ENCODE results near the gene GBP3. TPM values are rescaled to one million over a fixed set of nuclear protein-coding genes. Genes with fewer than 3 reads are reported as not detected.
"Not testable (repeated sequence)": the region's sequence is repeated elsewhere in the genome, so short reads cannot be mapped to it uniquely, and the experiment has no call there.

The GBP3 gene
- total RNA-seq, 1 donor from 2014 or later = 48.9 TPM

- DNase-seq (ENCODE audit: extremely low read depth, low read depth, low spot score) = no peak
These were observed 18.5 kb upstream of the GBP3 start for GRCh38 chr1:89041119-89041641.

DNA sequence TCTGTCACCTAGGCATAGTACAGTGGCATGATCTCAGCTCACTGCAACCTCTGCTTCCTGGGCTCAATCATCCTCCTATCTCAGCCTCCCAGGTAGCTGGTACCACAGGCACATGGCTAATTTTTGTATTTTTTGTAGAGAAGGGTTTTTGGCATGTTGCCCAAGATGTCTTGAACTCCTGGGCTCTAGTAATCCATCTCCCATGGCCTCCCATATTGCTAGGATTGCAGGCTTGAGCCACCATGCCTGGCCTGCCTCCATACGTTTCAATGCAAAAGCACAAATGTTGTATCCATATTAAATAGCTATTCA lies 17.6 kb upstream of the GBP3 start:
- no peak for DNase-seq (ENCODE audit: extremely low read depth, low read depth, low spot score)

DNA sequence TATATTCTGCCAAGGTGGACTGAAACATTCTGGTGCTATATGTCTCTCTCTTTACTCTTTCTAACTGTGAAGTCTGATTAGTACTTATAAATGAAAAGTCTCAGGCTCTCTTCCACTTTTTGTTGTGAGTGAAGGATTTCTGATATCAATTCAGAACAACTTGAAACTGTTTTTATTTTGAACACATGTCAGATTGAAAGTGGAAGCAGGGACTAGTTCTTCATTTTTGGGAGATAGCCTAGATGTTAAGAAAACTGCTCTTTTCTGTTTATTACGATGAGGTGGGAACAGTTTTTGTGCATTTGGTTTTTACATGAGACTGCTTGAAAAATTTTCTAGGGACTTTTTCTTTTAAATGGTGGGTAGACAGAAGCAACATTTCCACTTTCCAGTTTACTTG lies 14.5 kb upstream of the GBP3 start:
- DNase-seq (ENCODE audit: extremely low read depth, low read depth, low spot score) = no peak

- no peak for DNase-seq (ENCODE audit: extremely low read depth, low read depth, low spot score)
These were observed 12.4 kb upstream of the GBP3 start for GRCh38 chr1:89035080-89035479.

DNA sequence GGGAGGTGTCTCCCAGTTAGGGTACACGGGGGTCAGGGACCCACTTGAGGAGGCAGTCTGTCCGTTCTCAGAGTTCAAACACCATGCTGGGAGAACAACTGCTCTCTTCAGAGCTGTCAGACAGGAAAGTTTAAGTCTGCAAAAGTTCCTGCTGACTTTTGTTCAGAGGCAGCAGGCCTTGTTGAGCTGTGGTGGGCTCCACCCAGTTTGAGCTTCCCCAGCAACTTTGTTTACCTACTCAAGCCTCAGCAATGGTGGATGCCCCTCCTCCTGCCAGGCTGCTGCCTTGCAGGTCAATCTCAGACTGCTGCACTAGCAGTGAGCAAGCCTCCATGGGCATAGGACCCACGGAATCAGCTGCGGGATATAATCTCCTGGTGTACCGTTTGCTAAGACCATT lies 11.3 kb upstream of the GBP3 start:
- DNase-seq (ENCODE audit: extremely low read depth, low read depth, low spot score) = not testable (repeated sequence)

- DNase-seq (ENCODE audit: extremely low read depth, low read depth, low spot score) = not testable (repeated sequence)
These were observed 6.4 kb upstream of the GBP3 start for GRCh38 chr1:89029051-89029450.

DNA sequence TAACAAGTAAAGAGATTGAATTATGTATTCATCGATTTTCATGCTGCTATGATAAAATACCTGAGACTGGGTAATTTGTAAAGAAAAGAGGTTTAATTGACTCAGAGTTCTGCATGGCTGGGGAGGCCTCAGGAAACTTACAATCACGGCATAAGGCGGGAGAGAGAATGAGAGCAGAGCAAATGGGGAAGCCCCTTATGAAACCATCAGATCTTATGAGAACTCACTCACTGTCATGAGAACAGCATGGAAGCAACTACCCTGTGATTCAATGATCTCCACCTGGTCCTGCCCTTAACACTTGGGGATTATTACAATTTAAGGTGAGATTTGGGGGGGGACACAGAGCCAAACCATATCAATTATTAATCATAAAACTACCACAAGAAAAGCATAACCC lies 3.3 kb upstream of the GBP3 start:
- no peak for DNase-seq (ENCODE audit: extremely low read depth, low read depth, low spot score)

- no peak for DNase-seq (ENCODE audit: extremely low read depth, low read depth, low spot score)
These were observed 360 bp upstream of the GBP3 start for GRCh38 chr1:89023026-89023425.

DNA sequence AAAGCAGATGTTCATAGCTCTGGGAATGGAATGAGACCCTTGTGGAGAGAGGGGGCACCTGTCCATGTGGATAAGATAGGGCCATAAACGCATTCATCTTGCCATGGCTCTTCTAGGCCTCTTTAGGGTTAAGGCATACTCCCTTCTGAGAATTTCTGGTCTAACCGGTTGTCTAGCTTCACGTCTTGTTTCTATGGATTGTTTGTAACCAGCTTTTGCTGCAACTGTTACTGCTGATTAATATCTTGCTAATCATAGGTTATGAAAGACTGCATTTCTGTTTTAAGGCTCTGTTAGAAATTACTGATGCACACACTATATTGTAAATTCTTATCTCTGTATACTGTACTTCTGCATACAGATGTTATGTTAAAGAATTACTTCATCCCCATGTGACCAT lies 4.3 kb downstream of the GBP3 start:
- not testable (repeated sequence) for DNase-seq (ENCODE audit: extremely low read depth, low read depth, low spot score)

- no peak for DNase-seq (ENCODE audit: extremely low read depth, low read depth, low spot score)
These were observed 14.2 kb downstream of the GBP3 start for GRCh38 chr1:89008511-89008910.

DNA sequence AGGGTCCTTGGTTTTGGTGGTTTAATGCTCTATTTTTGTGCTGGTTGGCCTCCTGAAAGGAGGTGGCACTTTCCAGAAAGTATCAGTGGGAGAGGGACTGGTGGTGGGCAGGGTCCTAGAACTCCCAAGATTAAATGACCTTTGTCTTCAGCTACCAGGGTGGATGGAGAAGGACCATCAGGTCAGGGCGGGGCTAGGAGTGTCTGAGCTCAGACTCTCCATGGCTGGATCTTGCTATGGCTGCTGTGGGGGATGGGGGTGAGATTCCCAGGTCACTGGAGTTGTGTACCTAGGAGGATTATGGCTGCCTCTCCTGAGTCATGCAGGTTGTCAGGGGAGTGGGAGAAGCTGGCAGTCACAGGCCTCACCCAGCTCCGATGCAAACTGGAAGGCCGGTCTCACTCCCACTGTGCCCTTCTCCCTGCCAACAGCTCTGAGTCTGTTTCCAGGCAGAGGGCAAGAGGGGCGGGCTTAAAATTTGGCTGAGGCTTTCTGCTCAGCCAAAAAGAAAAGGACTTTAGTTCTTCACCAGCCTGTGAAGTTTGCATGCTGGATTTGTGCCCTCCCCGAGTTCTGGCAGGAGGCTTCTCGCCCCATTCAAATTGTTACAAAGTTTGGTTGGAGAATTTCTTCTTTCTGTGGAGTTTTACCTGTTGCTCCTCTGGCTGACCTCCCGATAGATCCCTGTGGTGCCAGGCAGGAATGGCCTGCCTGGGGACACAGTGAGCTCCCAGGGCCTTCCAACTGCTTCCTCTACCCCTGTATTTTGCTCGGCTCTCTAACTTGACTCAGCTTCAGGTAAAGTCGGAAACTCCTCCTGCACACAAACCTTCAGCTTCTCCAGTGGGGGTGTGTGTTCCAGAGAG lies 17.1 kb downstream of the GBP3 start:
- no peak for DNase-seq (ENCODE audit: extremely low read depth, low read depth, low spot score)

- not testable (repeated sequence) for DNase-seq (ENCODE audit: extremely low read depth, low read depth, low spot score)
These were observed 20.5 kb downstream of the GBP3 start for GRCh38 chr1:89002176-89002575.

- DNase-seq (ENCODE audit: extremely low read depth, low read depth, low spot score) = no peak
These were observed 21.2 kb downstream of the GBP3 start for GRCh38 chr1:89001510-89001909.

- no peak for DNase-seq (ENCODE audit: extremely low read depth, low read depth, low spot score)
These were observed 23.9 kb downstream of the GBP3 start for GRCh38 chr1:88998716-88999115.

DNA sequence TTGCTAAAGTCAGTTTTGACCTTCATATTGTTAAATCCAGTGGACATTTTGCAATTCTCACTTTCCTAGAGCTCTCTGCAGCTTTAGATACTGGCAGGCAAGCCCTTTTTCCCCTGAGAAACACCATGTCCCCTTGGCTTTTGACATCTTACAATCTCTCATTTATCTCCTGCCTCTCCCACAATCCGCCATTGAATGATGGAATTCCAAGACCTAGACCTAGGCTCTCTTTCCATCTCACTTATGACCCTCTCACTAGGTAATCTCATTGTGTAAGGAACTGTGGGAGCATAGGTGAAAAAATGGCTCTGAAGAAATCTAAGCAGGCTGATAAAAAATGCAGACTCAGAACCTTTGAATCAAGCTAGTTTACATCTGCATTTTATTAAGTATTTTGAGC lies 32.2 kb downstream of the GBP3 start:
- no peak for DNase-seq (ENCODE audit: extremely low read depth, low read depth, low spot score)

DNA sequence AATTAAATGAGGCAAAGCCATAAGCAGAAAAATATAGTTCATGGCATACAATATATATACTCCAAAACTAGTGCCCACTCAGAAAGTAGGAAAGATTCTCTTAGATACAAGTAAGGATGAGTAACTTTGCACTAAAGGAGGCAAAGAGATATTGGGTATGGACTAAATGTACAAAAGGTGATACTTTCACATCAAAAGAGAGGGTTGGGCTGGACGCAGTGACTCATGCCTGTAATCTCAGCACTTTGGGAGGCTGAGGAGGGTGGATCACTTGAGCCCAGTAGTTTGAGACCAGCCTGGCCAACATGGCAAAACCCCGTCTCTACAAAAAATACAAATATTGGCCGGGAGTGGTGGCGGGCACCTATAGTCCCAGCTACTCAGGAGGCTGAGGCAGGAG lies 37.0 kb downstream of the GBP3 start:
- no peak for DNase-seq (ENCODE audit: extremely low read depth, low read depth, low spot score)

- DNase-seq (ENCODE audit: extremely low read depth, low read depth, low spot score) = peak; percentile 84
These were observed 37.6 kb downstream of the GBP3 start for GRCh38 chr1:88985032-88985431.

GRCh38 chr1:88984569-88984968 lies 38.1 kb downstream of the GBP3 start:
- DNase-seq (ENCODE audit: extremely low read depth, low read depth, low spot score) = no peak

DNA sequence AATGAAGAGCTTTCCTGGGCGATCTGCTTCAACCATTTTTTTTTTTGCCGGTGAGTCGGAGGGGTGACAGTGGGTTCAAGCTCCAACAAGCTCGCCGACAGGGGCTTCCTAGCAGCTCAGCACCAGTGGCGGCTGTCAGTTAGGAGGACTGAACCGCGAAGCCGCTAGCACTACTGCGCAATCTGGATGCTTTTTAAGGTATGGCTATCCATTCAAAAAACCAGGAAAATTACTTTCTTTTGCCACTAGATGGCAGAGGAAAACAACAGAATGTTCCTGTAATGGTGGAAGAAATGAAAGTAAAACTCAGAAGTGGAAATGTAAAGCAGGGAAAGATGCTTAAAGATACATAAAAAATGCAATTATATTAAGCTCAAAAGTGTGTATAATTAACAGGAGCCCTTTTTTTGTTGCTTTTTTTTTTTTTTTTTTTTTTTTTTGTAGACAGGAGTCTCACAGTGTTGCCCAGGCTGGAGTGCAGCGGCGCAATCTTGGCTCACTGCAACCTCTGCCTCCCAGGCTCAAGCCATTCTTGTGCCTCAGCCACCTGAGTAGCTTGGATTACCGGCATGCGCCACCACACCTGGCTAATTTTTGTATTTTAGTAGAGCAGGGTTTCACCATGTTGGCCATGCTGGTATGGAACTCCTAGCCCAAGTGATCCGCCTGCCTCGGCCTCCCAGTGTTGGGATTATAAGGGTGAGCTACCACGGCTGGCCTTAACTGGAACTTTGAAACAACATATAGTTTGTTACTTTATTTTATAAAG lies 38.7 kb downstream of the GBP3 start:
- DNase-seq (ENCODE audit: extremely low read depth, low read depth, low spot score) = no peak

DNA sequence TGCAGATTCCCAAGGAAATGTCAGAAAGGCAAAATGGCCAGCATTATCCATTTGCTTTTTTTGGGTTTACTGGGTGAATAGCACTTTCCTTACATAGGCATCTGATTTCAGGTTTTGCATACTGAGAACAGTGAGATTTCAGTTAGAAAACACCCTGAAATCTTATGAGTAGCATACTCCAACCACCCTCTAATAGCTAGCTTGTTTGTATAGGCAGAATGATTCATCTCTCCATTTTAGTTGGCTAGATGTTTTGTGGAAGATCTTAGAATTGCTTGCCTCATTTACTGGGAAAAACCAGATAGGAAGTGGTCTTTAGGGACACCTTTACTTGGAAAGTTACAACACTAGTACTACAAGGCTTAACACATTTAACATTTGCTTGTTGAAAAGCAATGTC lies 40.6 kb downstream of the GBP3 start:
- no peak for DNase-seq (ENCODE audit: extremely low read depth, low read depth, low spot score)

DNA sequence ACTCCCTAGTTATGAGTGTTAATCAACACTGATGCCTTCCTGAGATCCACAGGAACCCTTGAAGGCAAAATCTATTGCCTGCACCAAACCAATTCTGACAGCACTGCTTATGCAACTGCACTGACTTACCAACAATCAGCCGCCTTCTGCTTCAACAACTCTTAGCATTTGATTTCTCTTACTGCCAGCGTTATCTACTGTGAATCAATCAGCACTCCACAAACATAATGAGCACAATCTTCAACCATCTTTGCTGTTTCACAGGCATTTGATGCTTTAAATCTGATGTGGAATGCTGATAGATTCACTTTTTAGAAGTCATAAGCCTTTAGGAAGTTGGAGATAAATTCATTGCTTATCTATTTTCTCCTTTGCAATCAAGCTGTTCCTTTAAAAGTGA lies 41.2 kb downstream of the GBP3 start:
- DNase-seq (ENCODE audit: extremely low read depth, low read depth, low spot score) = not testable (repeated sequence)

GRCh38 chr1:88980870-88981269 lies 41.8 kb downstream of the GBP3 start:
- no peak for DNase-seq (ENCODE audit: extremely low read depth, low read depth, low spot score)
